ENCODE data around the gene SH2B2. TPM values are rescaled to one million over a fixed set of nuclear protein-coding genes. Genes with fewer than 3 reads are reported as not detected.
"Not testable (repeated sequence)": the region's sequence is repeated elsewhere in the genome, so short reads cannot be mapped to it uniquely, and the experiment has no call there.

SH2B2 gene
- total RNA-seq, 2 experiments from 2014 or later = 0.77 to 0.95 TPM

DNA sequence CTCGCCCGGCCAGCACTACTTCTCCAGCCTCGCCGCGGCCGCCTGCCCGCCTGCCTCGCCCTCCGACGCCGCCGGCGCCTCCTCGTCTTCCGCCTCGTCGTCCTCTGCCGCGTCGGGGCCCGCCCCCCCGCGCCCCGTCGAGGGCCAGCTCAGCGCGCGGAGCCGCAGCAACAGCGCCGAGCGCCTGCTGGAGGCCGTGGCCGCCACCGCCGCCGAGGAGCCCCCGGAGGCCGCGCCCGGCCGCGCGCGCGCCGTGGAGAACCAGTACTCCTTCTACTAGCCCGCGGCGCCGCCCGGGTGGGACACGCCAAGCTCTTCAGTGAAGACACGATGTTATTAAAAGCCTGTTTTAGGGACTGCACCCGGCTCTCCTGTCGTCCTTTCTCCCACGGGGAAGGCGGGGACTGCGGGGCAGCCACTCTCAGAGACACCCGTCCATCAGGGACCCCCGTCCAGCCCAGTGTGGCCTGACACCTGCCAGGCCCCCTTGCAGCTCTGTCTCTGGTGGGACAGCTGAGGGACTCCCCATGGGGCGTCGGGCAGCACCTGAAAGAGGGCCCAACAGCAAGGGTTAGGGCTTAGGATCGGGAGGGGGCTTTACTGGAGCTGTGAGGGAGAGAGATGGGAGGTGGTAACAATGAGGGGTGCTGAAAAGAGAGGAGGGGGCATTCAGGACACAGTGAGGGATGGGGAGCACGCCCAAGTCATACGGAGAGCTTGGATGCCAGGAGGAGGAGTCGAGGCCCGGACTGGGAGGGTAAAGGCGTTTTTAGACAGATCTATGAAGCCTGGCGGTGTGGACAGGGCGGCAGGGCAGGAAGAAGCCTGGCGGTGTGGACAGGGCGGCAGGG is 34.9 kb downstream of the SH2B2 start:
- H3K4me1 Mint-ChIP-seq (ENCODE audit: low read depth) = no peaks in the 10 kb centered on the region
- no peak overlapping the region for H3K4me3 ChIP-seq (ENCODE audit: low read length)
- peaks cover 4 to 6% of the 10 kb centered on the region in 2 experiments for H3K27me3 ChIP-seq (ENCODE audit: control insufficient read depth in 1 of 2, insufficient read depth in 2 of 2, low read length in 2 of 2)
- peaks cover 26% of the 10 kb centered on the region for H3K27me3 Mint-ChIP-seq
- intact Hi-C loops (cut with DNase I, micrococcal nuclease) = no loop called here
- peak in 2 of 14 experiments; percentile 11 to 14 for DNase-seq
- no peaks in the 10 kb centered on the region for H3K36me3 Mint-ChIP-seq (ENCODE audit: low read depth)
- CTCF ChIA-PET = no interaction called here
- H3K9me3 ChIP-seq (ENCODE audit: control insufficient read depth in 1 of 2, insufficient read depth in 1 of 2, low read length in 2 of 2) = peaks cover 0 to 5% of the 10 kb centered on the region in 2 experiments
- peak; percentile 54 for ATAC-seq (ENCODE audit: poor library complexity)
- no peaks in the 10 kb centered on the region for H3K9me3 Mint-ChIP-seq
- no peaks in the 10 kb centered on the region for H3K36me3 ChIP-seq (ENCODE audit: insufficient read depth, low read length)
- no peak overlapping the region for H3K4me3 Mint-ChIP-seq
- no peak overlapping the region for H3K27ac Mint-ChIP-seq
- POLR2A ChIA-PET = no interaction called here
- H3K27ac ChIP-seq (ENCODE audit: low read depth in 1 of 2, low read length in 2 of 2) = no peak overlapping the region
- TF ChIP-seq, protein P1, sequence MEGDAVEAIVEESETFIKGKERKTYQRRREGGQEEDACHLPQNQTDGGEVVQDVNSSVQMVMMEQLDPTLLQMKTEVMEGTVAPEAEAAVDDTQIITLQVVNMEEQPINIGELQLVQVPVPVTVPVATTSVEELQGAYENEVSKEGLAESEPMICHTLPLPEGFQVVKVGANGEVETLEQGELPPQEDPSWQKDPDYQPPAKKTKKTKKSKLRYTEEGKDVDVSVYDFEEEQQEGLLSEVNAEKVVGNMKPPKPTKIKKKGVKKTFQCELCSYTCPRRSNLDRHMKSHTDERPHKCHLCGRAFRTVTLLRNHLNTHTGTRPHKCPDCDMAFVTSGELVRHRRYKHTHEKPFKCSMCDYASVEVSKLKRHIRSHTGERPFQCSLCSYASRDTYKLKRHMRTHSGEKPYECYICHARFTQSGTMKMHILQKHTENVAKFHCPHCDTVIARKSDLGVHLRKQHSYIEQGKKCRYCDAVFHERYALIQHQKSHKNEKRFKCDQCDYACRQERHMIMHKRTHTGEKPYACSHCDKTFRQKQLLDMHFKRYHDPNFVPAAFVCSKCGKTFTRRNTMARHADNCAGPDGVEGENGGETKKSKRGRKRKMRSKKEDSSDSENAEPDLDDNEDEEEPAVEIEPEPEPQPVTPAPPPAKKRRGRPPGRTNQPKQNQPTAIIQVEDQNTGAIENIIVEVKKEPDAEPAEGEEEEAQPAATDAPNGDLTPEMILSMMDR (IDR thresholded peaks at IDR 0.05) = no peak
- H3K4me1 ChIP-seq (ENCODE audit: insufficient read depth, low read length) = no peaks in the 10 kb centered on the region

DNA sequence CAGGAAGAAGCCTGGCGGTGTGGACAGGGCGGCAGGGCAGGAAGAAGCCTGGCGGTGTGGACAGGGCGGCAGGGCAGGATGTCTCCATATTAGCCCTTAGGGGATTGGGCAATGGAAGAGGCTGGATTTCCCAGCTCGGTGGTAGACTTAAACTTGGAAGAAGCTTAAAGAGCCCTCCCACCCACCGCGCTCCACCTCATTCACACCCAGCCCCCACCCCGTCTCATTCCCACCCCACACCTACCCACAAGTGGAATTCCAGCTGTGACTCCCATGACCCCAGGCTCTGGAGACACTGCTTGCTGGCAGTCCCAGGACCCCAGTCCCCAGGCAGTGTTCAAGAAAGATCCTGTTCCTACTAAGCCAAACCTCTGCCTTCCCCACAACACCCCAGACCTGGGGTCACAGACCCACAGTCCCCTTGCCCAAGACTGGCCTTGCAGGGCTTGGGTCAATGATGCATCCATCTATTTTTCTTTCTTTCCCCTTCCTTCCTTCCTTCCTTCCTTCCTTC is 35.6 kb downstream of the SH2B2 start:
- ChIA-PET POLR2A (no interaction called here), CTCF (no interaction called here)
- peak overlapping the region; percentile 42 for H3K4me3 Mint-ChIP-seq
- H3K9me3 Mint-ChIP-seq = no peaks in the 10 kb centered on the region
- ATAC-seq (ENCODE audit: poor library complexity) (no peak), DNase-seq (no peak)
- H3K36me3 ChIP-seq (ENCODE audit: insufficient read depth, low read length) = no peaks in the 10 kb centered on the region
- H3K4me3 ChIP-seq (ENCODE audit: low read length) = no peak overlapping the region
- no peak overlapping the region for H3K27ac ChIP-seq (ENCODE audit: low read depth in 1 of 2, low read length in 2 of 2)
- no peak overlapping the region for H3K27ac Mint-ChIP-seq
- H3K27me3 Mint-ChIP-seq = peaks cover 31% of the 10 kb centered on the region
- peaks cover 0 to 5% of the 10 kb centered on the region in 2 experiments for H3K9me3 ChIP-seq (ENCODE audit: control insufficient read depth in 1 of 2, insufficient read depth in 1 of 2, low read length in 2 of 2)
- intact Hi-C loops (cut with DNase I, micrococcal nuclease) = no loop called here
- no peaks in the 10 kb centered on the region for H3K4me1 Mint-ChIP-seq (ENCODE audit: low read depth)
- H3K36me3 Mint-ChIP-seq (ENCODE audit: low read depth) = no peaks in the 10 kb centered on the region
- no peaks in the 10 kb centered on the region for H3K4me1 ChIP-seq (ENCODE audit: insufficient read depth, low read length)
- TF ChIP-seq, protein P1 (IDR thresholded peaks at IDR 0.05) = no peak
- H3K27me3 ChIP-seq (ENCODE audit: control insufficient read depth in 1 of 2, insufficient read depth in 2 of 2, low read length in 2 of 2) = peaks cover 4 to 6% of the 10 kb centered on the region in 2 experiments

DNA sequence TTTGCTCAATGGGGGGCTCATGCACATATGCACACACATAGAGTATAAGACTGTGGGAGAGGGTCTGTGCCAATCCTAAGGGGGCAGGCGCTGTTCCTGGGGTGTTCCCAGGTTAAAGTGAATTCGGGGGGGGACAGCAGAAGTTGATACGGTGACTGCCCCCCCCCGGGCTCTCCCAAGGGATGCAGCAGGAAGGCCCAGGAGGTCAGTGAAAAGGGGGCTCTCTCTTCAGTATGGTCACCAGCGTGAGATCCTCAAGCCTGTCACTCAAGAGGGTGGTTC is 37.2 kb downstream of the SH2B2 start:
- TF ChIP-seq, protein P1 (IDR thresholded peaks at IDR 0.05) = no peak
- Histone ChIP-seq H3K27me3 (ENCODE audit: control insufficient read depth in 1 of 2, insufficient read depth in 2 of 2, low read length in 2 of 2) (peaks cover 4 to 6% of the 10 kb centered on the region in 2 experiments), H3K4me3 (ENCODE audit: low read length) (no peak overlapping the region), H3K27ac (ENCODE audit: low read depth in 1 of 2, low read length in 2 of 2) (no peak overlapping the region), H3K9me3 (ENCODE audit: control insufficient read depth in 1 of 2, insufficient read depth in 1 of 2, low read length in 2 of 2) (peaks cover 0 to 5% of the 10 kb centered on the region in 2 experiments), H3K36me3 (ENCODE audit: insufficient read depth, low read length) (no peaks in the 10 kb centered on the region), H3K4me1 (ENCODE audit: insufficient read depth, low read length) (no peaks in the 10 kb centered on the region)
- CTCF ChIA-PET = no interaction called here
- ATAC-seq (ENCODE audit: poor library complexity) = no peak
- POLR2A ChIA-PET = no interaction called here
- DNase-seq = no peak
- intact Hi-C loops (cut with DNase I, micrococcal nuclease) = no loop called here
- Mint-ChIP-seq H3K27me3 (peaks cover 37% of the 10 kb centered on the region), H3K4me1 (ENCODE audit: low read depth) (no peaks in the 10 kb centered on the region), H3K4me3 (no peak overlapping the region), H3K9me3 (no peaks in the 10 kb centered on the region), H3K27ac (no peak overlapping the region), H3K36me3 (ENCODE audit: low read depth) (no peaks in the 10 kb centered on the region)

DNA sequence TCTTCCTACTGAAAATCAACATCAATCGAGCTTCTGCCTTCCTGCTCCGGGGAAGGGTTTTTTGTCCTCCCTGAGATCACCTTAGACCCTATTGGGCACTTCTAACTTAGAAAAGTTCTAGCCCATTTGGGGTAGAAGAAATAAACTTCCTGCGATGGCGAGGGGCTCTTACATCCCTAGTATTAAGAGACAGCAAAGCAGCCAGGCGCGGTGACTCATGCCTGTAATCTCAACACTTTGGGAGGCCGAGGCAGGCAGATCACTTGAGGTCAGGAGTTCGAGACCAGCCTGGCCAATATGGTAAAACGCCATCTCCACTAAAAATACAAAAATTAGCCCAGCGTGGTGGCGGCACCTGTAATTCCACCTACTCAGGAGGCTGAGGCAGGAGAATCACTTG is 38.4 kb downstream of the SH2B2 start:
- H3K4me1 ChIP-seq (ENCODE audit: insufficient read depth, low read length); H3K4me3 Mint-ChIP-seq; H3K36me3 ChIP-seq (ENCODE audit: insufficient read depth, low read length); POLR2A ChIA-PET; H3K27ac ChIP-seq (ENCODE audit: low read depth in 1 of 2, low read length in 2 of 2); CTCF ChIA-PET; intact Hi-C loops (cut with DNase I, micrococcal nuclease); H3K9me3 ChIP-seq (ENCODE audit: control insufficient read depth in 1 of 2, insufficient read depth in 1 of 2, low read length in 2 of 2); ATAC-seq (ENCODE audit: poor library complexity); DNase-seq; H3K4me1 Mint-ChIP-seq (ENCODE audit: low read depth); H3K27ac Mint-ChIP-seq; H3K27me3 ChIP-seq (ENCODE audit: control insufficient read depth in 1 of 2, insufficient read depth in 2 of 2, low read length in 2 of 2); H3K4me3 ChIP-seq (ENCODE audit: low read length); H3K9me3 Mint-ChIP-seq; H3K36me3 Mint-ChIP-seq (ENCODE audit: low read depth): not testable (repeated sequence)
- H3K27me3 Mint-ChIP-seq = peaks cover 37% of the 10 kb centered on the region
